ENCODE results near the gene LRRK2. TPM values are rescaled to one million over a fixed set of nuclear protein-coding genes. Genes with fewer than 3 reads are reported as not detected.

The LRRK2 gene
- total and polyA plus RNA-seq, 10 of the 15 experiments (the other 5 are each of a cell fraction or from before 2014, with no cell fraction given): 0.80 to 32.6 (median 1.4) TPM

- TF ChIP-seq, protein P1, sequence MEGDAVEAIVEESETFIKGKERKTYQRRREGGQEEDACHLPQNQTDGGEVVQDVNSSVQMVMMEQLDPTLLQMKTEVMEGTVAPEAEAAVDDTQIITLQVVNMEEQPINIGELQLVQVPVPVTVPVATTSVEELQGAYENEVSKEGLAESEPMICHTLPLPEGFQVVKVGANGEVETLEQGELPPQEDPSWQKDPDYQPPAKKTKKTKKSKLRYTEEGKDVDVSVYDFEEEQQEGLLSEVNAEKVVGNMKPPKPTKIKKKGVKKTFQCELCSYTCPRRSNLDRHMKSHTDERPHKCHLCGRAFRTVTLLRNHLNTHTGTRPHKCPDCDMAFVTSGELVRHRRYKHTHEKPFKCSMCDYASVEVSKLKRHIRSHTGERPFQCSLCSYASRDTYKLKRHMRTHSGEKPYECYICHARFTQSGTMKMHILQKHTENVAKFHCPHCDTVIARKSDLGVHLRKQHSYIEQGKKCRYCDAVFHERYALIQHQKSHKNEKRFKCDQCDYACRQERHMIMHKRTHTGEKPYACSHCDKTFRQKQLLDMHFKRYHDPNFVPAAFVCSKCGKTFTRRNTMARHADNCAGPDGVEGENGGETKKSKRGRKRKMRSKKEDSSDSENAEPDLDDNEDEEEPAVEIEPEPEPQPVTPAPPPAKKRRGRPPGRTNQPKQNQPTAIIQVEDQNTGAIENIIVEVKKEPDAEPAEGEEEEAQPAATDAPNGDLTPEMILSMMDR (IDR thresholded peaks at IDR 0.05 in 2 of 3, conservative IDR thresholded peaks at IDR 0.05 in 1 of 3; ENCODE audit: control insufficient read depth in 2 of 3, extremely low read depth in 1 of 3, insufficient read depth in 1 of 3, low read depth in 3 of 3, low read length in 3 of 3): peak; percentile 60 to 80 (median 78)
- TF ChIP-seq CHD1 (IDR thresholded peaks at IDR 0.05; ENCODE audit: low read depth, low read length): no peak
- TF ChIP-seq TARDBP (IDR thresholded peaks at IDR 0.05; ENCODE audit: borderline replicate concordance): no peak
- peak; percentile 33; the same call in 1 of the 2 replicates for TF ChIP-seq SMC3 (IDR thresholded peaks at IDR 0.05; ENCODE audit: borderline replicate concordance, low read length)
- no peak for TF ChIP-seq MEF2A (IDR thresholded peaks at IDR 0.05; ENCODE audit: insufficient read depth, low read depth, low read length)
- no peak for TF ChIP-seq IKZF2 (IDR thresholded peaks at IDR 0.05)
- no peak for TF ChIP-seq CBX3 (IDR thresholded peaks at IDR 0.05; ENCODE audit: borderline replicate concordance, low read depth)
- TF ChIP-seq SMAD1 (IDR thresholded peaks at IDR 0.05; ENCODE audit: low read depth, partially characterized antibody): no peak
- no peak for TF ChIP-seq POLR2AphosphoS2 (IDR thresholded peaks at IDR 0.05; ENCODE audit: low read depth, low read length)
- TF ChIP-seq NR2C2 (IDR thresholded peaks at IDR 0.05; ENCODE audit: borderline replicate concordance, control insufficient read depth, insufficient read length, low read depth): no peak
- TF ChIP-seq CREB1 (IDR thresholded peaks at IDR 0.05; ENCODE audit: low read depth): no peak
- TF ChIP-seq, protein P2, sequence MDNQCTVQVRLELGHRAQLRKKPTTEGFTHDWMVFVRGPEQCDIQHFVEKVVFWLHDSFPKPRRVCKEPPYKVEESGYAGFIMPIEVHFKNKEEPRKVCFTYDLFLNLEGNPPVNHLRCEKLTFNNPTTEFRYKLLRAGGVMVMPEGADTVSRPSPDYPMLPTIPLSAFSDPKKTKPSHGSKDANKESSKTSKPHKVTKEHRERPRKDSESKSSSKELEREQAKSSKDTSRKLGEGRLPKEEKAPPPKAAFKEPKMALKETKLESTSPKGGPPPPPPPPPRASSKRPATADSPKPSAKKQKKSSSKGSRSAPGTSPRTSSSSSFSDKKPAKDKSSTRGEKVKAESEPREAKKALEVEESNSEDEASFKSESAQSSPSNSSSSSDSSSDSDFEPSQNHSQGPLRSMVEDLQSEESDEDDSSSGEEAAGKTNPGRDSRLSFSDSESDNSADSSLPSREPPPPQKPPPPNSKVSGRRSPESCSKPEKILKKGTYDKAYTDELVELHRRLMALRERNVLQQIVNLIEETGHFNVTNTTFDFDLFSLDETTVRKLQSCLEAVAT (IDR thresholded peaks at IDR 0.05): no peak
- no peak for TF ChIP-seq NKRF (conservative IDR thresholded peaks at IDR 0.05)
- TF ChIP-seq, protein P3, sequence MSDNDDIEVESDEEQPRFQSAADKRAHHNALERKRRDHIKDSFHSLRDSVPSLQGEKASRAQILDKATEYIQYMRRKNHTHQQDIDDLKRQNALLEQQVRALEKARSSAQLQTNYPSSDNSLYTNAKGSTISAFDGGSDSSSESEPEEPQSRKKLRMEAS (IDR thresholded peaks at IDR 0.05; ENCODE audit: low read depth, low read length): no peak
- no peak for TF ChIP-seq RELB (IDR thresholded peaks at IDR 0.05; ENCODE audit: low read depth)
- TF ChIP-seq SREBF2 (IDR thresholded peaks at IDR 0.05; ENCODE audit: low read length): no peak
- TF ChIP-seq HDGF (IDR thresholded peaks at IDR 0.05): no peak
- no peak for TF ChIP-seq EZH2 (IDR thresholded peaks at IDR 0.05; ENCODE audit: borderline replicate concordance, control insufficient read depth, low read depth, low read length)
- TF ChIP-seq CBX5 (IDR thresholded peaks at IDR 0.05; ENCODE audit: low read depth): no peak
- TF ChIP-seq ZNF207 (IDR thresholded peaks at IDR 0.05; ENCODE audit: borderline replicate concordance): no peak
- TF ChIP-seq SP1 (IDR thresholded peaks at IDR 0.05; ENCODE audit: low read depth, low read length): no peak
Observed at GRCh38 chr12:40325349-40325960, 100.7 kb downstream of the LRRK2 start (continued).
